Measurements from ENCODE around the gene GAS7.

GAS7 gene

DNA sequence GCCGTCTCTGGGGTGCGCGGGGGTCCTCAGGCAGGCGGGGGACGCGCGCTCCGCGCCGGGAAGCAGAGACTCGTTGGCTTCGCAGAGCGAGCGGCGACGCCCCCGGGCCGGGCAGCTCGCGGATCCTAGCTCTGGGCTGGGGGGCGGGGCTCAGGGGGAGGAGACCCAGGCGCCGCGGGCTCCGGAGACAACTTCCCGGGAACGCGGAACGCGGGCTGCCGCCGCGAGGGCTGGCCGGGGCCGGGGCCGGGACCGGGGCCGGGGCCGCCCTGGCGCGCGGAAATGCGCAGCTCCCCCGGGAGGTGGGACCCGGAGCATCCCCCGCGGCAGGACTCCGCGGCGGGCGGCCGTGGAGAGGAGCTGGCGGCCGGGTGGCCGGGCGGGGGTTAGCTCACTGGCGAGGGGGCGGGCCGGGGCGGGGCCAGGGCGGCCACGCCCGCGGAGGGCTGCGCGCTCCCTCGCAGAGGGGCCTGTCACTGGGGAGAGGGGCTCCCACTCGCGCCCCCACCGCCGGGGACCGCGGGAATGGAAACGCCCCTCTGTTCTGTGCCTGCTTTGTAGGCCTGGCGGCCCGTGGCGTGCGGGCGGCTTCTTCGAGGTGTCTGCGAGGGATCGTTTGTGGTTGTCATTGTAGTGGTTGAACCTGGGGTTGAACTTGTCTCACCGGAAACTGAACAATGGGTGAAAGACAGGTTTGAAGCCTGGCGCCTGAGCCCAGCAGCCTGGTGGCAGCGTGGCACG lies at the start of gene GAS7:
TSS of gene GAS7 (minus strand) at position 98 of the 741 bp plus-strand sequence.
- no peaks in the 10 kb centered on the region for H4K20me1 ChIP-seq (ENCODE audit: insufficient read depth)
- no peaks in the 10 kb centered on the region for H3K4me1 ChIP-seq (ENCODE audit: low read depth, poor library complexity, severe bottlenecking)
- H3K4me2 ChIP-seq: no peak within 1 kb of the TSS
- no peaks in the 10 kb centered on the region for H3K36me3 ChIP-seq (ENCODE audit: insufficient read depth)
- TF ChIP-seq, protein P1, sequence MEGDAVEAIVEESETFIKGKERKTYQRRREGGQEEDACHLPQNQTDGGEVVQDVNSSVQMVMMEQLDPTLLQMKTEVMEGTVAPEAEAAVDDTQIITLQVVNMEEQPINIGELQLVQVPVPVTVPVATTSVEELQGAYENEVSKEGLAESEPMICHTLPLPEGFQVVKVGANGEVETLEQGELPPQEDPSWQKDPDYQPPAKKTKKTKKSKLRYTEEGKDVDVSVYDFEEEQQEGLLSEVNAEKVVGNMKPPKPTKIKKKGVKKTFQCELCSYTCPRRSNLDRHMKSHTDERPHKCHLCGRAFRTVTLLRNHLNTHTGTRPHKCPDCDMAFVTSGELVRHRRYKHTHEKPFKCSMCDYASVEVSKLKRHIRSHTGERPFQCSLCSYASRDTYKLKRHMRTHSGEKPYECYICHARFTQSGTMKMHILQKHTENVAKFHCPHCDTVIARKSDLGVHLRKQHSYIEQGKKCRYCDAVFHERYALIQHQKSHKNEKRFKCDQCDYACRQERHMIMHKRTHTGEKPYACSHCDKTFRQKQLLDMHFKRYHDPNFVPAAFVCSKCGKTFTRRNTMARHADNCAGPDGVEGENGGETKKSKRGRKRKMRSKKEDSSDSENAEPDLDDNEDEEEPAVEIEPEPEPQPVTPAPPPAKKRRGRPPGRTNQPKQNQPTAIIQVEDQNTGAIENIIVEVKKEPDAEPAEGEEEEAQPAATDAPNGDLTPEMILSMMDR (conservative IDR thresholded peaks at IDR 0.05; ENCODE audit: low read depth, low read length): no peak
- peak within 1 kb of the TSS; percentile 26; the same call in 1 of the 2 replicates for H2AFZ ChIP-seq (ENCODE audit: low read depth)
- no peaks in the 10 kb centered on the region for H3K27me3 ChIP-seq (ENCODE audit: insufficient read depth, low read depth)
- no peak within 1 kb of the TSS for H3K9ac ChIP-seq
- no peak within 1 kb of the TSS for H3K27ac ChIP-seq
- H3K79me2 ChIP-seq (ENCODE audit: insufficient read depth, low read depth): no peaks in the 10 kb centered on the region
- H3K4me3 ChIP-seq (IDR thresholded peaks at IDR 0.05; ENCODE audit: insufficient read depth, low read depth, low read length): no peak within 1 kb of the TSS

DNA sequence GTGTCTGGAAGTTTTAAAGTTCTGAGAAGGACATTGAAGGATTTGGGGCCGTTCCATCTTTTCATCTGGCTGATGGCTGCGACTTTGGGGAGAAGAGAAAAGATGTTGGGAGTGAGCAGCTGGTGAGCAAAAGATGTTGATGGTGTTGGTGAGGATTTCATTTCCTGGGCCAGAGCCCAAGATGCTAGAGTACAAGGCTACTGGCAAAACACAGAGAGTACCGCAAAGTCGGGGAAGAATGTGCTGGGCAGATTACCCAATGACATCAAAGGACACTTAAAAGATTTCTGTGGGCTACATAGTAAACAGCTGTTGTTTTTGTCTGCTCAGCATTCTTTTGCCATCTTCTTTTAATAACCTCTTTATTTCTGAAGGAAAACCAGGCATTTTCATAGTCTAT lies 49.4 kb upstream of the GAS7 start:
- no peaks in the 10 kb centered on the region for H3K4me1 ChIP-seq (ENCODE audit: low read depth, poor library complexity, severe bottlenecking)
- no peak overlapping the region for H2AFZ ChIP-seq (ENCODE audit: low read depth)
- no peak overlapping the region for H3K27ac ChIP-seq
- H3K9ac ChIP-seq: no peak overlapping the region
- no peak overlapping the region for H3K4me3 ChIP-seq (IDR thresholded peaks at IDR 0.05; ENCODE audit: insufficient read depth, low read depth, low read length)
- no peaks in the 10 kb centered on the region for H3K36me3 ChIP-seq (ENCODE audit: insufficient read depth)
- no peaks in the 10 kb centered on the region for H3K79me2 ChIP-seq (ENCODE audit: insufficient read depth, low read depth)
- no peaks in the 10 kb centered on the region for H4K20me1 ChIP-seq (ENCODE audit: insufficient read depth)
- H3K27me3 ChIP-seq (ENCODE audit: insufficient read depth, low read depth): no peaks in the 10 kb centered on the region
- TF ChIP-seq, protein P1 (conservative IDR thresholded peaks at IDR 0.05; ENCODE audit: low read depth, low read length): no peak
- no peak overlapping the region for H3K4me2 ChIP-seq

DNA sequence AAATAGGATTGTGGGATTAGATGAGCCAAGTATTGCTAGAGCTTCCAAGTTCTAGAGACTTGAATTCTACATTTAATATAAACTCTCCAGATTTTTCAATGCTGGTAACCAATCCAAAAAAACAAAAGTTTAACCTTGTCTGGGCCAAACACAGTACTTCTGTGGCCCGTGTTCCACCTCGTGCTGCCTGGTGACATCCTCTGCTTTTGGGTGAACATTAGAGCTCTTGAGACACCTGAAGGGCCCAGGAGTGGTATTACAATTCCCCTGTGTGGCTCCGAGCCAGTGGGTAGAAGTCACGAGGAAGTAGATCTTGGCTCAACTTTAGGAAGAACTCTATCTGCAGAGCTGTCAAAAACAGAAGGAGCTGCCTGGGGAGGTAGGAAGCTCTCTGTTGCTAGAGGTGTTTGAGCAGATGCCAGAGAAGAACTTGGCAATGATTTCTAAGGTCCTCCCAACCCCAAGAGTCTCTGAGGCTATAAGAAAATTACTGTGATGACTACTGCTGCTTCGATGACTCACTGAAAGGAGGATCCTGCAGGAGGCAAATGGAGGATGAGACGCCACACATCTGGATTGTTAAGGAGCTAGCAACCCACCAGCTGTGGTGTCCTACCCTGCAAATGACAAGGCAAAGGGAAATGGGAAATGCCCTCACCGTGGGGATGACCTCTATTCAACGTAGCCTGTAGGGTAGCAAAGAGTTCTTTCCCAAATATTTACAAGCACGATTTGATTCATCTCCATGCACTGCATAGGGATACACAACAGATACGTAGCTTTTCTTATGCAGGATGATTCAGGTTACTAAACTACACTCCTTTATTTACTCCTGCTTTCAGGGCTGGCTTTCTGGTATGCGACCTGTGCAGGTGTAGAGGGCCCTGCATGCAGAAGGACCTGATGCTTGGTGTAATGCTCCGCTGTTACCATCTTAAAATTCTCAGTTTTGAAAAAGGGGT lies 45.8 kb upstream of the GAS7 start:
- Histone ChIP-seq H2AFZ (ENCODE audit: low read depth) (no peak overlapping the region), H3K4me1 (ENCODE audit: low read depth, poor library complexity, severe bottlenecking) (no peaks in the 10 kb centered on the region), H4K20me1 (ENCODE audit: insufficient read depth) (no peaks in the 10 kb centered on the region), H3K79me2 (ENCODE audit: insufficient read depth, low read depth) (no peaks in the 10 kb centered on the region), H3K9ac (no peak overlapping the region), H3K4me3 (IDR thresholded peaks at IDR 0.05; ENCODE audit: insufficient read depth, low read depth, low read length) (no peak overlapping the region), H3K4me2 (no peak overlapping the region), H3K36me3 (ENCODE audit: insufficient read depth) (no peaks in the 10 kb centered on the region), H3K27me3 (ENCODE audit: insufficient read depth, low read depth) (no peaks in the 10 kb centered on the region), H3K27ac (no peak overlapping the region)
- TF ChIP-seq, protein P1 (conservative IDR thresholded peaks at IDR 0.05; ENCODE audit: low read depth, low read length): no peak

DNA sequence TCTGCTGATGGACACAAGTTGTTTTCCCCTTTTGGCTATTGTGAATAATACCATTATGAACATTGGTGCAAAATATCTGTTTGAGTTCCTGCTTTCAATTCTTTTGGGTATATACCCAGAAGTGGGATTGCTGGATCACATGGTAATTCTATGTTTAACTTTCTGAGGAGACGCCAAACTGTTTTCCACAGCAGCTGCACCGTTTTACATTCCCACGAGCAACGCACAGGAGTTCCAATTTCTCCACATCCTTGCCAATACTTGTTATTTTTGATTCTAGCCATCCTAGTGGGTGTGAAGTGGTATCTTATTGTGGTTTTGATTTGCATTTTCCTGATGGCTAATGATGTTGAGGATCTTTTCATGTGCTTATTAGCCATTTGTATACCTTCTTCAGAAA lies 43.4 kb upstream of the GAS7 start:
- Histone ChIP-seq H3K79me2 (ENCODE audit: insufficient read depth, low read depth) (no peaks in the 10 kb centered on the region), H2AFZ (ENCODE audit: low read depth) (no peak overlapping the region), H3K9ac (no peak overlapping the region), H3K4me1 (ENCODE audit: low read depth, poor library complexity, severe bottlenecking) (no peaks in the 10 kb centered on the region), H3K27me3 (ENCODE audit: insufficient read depth, low read depth) (no peaks in the 10 kb centered on the region), H3K4me3 (IDR thresholded peaks at IDR 0.05; ENCODE audit: insufficient read depth, low read depth, low read length) (no peak overlapping the region), H3K36me3 (ENCODE audit: insufficient read depth) (no peaks in the 10 kb centered on the region), H4K20me1 (ENCODE audit: insufficient read depth) (no peaks in the 10 kb centered on the region), H3K27ac (no peak overlapping the region), H3K4me2 (no peak overlapping the region)
- TF ChIP-seq, protein P1 (conservative IDR thresholded peaks at IDR 0.05; ENCODE audit: low read depth, low read length): no peak

Measured in KMS-11 (cell line).